ENCODE measurements around the gene PIEZO2.
"Not testable (repeated sequence)": the region's sequence is repeated elsewhere in the genome, so short reads cannot be mapped to it uniquely, and the experiment has no call there.

The PIEZO2 gene

GRCh38 chr18:10629076-10629475, 520.3 kb downstream of the PIEZO2 start:
- H3K4me1 ChIP-seq (ENCODE audit: control insufficient read depth, insufficient read depth, low read length); H3K9ac ChIP-seq (ENCODE audit: low read length); H3K36me3 ChIP-seq (ENCODE audit: control insufficient read depth, insufficient read depth, low read length); H3K27me3 ChIP-seq (ENCODE audit: control insufficient read depth, insufficient read depth, low read length); H3K4me3 ChIP-seq (ENCODE audit: low read length); H3K9me3 ChIP-seq (ENCODE audit: control insufficient read depth, low read length): not testable (repeated sequence)

- not testable (repeated sequence) for H3K4me3 ChIP-seq (ENCODE audit: low read length); H3K27me3 ChIP-seq (ENCODE audit: control insufficient read depth, insufficient read depth, low read length); H3K9me3 ChIP-seq (ENCODE audit: control insufficient read depth, low read length); H3K4me1 ChIP-seq (ENCODE audit: control insufficient read depth, insufficient read depth, low read length); H3K36me3 ChIP-seq (ENCODE audit: control insufficient read depth, insufficient read depth, low read length); H3K9ac ChIP-seq (ENCODE audit: low read length)
These were observed 522.7 kb downstream of the PIEZO2 start for GRCh38 chr18:10626606-10627213.

DNA sequence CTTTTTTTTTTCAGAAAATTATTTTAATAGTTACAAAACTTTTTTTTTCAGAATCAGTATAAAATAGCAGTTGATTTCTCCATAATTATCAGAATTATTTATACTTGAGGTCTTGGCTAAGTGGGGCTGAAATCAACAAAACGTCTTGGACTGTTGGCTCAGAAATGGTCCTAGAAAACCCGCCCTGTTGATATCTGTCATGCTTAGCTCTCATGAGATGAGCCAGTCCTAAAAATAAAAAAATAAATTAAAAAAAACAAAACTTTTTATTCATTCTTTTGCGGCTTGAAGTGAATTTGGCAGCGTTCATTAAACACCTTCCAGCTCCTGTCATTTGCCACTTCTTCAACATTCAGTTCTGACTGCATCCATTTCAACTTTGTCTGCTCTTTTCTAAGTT, 525.8 kb downstream of the PIEZO2 start:
- H3K4me3 ChIP-seq (ENCODE audit: low read length); H3K9me3 ChIP-seq (ENCODE audit: control insufficient read depth, low read length); H3K4me1 ChIP-seq (ENCODE audit: control insufficient read depth, insufficient read depth, low read length); H3K27me3 ChIP-seq (ENCODE audit: control insufficient read depth, insufficient read depth, low read length); H3K36me3 ChIP-seq (ENCODE audit: control insufficient read depth, insufficient read depth, low read length); H3K9ac ChIP-seq (ENCODE audit: low read length): not testable (repeated sequence)

DNA sequence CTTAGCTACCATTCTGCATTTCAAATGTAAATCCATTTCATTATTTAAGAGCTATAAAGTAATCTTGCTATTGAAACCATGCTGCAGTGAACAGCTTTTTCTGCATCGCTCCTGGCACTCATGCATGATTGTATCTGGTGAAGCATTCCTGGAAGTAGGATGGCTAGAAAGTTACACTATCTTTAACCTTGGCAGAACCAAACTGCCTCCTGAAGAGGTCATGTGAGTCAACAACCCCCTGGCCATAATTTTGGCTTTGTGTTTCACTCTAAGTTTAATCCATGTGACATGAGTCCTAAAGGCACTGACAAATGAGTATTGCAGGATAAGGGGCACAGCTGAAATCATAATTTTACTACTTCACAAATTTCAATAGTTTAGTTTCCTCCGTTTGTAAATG, 526.4 kb downstream of the PIEZO2 start:
- H3K9me3 ChIP-seq (ENCODE audit: control insufficient read depth, low read length); H3K4me1 ChIP-seq (ENCODE audit: control insufficient read depth, insufficient read depth, low read length); H3K36me3 ChIP-seq (ENCODE audit: control insufficient read depth, insufficient read depth, low read length); H3K4me3 ChIP-seq (ENCODE audit: low read length); H3K27me3 ChIP-seq (ENCODE audit: control insufficient read depth, insufficient read depth, low read length); H3K9ac ChIP-seq (ENCODE audit: low read length): not testable (repeated sequence)

DNA sequence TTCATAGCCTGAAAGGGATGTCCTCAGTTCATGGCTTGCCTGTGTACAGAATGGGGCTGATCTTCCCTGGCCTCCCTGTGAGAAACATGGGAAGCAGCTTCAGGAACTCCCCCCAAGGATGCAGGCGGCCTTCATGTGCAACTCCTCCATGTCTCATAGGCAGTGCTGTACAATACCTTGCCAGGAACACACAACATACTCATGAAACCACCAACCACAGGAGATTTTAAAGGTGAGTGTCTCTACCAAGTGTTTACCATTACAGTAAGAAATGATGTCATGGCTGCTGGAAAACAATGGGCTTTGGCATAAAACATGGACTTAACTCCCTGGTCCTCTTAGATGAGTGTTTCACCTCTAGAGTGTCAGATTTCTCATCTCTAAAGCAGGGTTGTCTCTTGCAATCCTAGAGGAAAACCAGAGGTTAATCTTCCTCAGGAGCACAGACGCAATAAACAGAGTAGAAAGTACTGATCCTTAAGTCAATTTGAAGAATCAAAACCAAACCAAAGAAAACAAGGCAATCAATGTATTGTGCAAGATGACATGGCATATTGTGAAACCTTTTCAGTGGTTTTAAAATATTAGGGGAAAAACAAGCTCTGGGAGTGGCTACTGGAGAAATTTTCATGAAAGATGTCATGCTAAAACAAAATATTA, 528.6 kb downstream of the PIEZO2 start:
- H3K9me3 ChIP-seq (ENCODE audit: control insufficient read depth, low read length); H3K4me3 ChIP-seq (ENCODE audit: low read length); H3K4me1 ChIP-seq (ENCODE audit: control insufficient read depth, insufficient read depth, low read length); H3K27me3 ChIP-seq (ENCODE audit: control insufficient read depth, insufficient read depth, low read length); H3K36me3 ChIP-seq (ENCODE audit: control insufficient read depth, insufficient read depth, low read length); H3K9ac ChIP-seq (ENCODE audit: low read length): not testable (repeated sequence)
